H9 (cell line): ENCODE results near the gene OPA3. TPM values are rescaled to one million over a fixed set of nuclear protein-coding genes. Genes with fewer than 3 reads are reported as not detected.

Experiments
- DNase-seq: peaks from one replicate; pipeline ENCODE4 v3.0.0-alpha.2; 2017
- H2AFZ ChIP-seq: one replicate; pipeline ENCODE4 v1.6.1; 2013; ENCODE audit warnings: mild to moderate bottlenecking, low read length, control low read depth, moderate library complexity
- H2AK5ac ChIP-seq: 2 replicates; pipeline ENCODE4 v1.6.1; 2013; ENCODE audit warnings: low read length, control low read depth, mixed read lengths; ENCODE audit not compliant: insufficient read length
- H2BK120ac ChIP-seq: one replicate; pipeline ENCODE4 v1.6.1; 2013; ENCODE audit warnings: low read depth, mild to moderate bottlenecking, low read length, control low read depth, inconsistent platforms; ENCODE audit not compliant: poor library complexity, severe bottlenecking
- H2BK12ac ChIP-seq: 2 replicates; pipeline ENCODE4 v1.6.1; 2013; ENCODE audit warnings: low read length, control low read depth, mixed read lengths, low read depth; ENCODE audit not compliant: insufficient read length
- H2BK15ac ChIP-seq: 2 replicates; pipeline ENCODE4 v1.6.1; 2013; ENCODE audit warnings: low read depth, low read length, control low read depth
- H2BK20ac ChIP-seq: one replicate; pipeline ENCODE4 v1.6.1; 2013; ENCODE audit warnings: low read depth, mild to moderate bottlenecking, low read length, control low read depth, inconsistent platforms; ENCODE audit not compliant: poor library complexity, severe bottlenecking
- H2BK5ac ChIP-seq: 2 replicates; pipeline ENCODE4 v1.6.1; 2013; ENCODE audit warnings: low read length, control low read depth, mixed read lengths; ENCODE audit not compliant: insufficient read length
- H3K14ac ChIP-seq: 2 replicates; pipeline ENCODE4 v1.6.1; 2013; ENCODE audit warnings: low read length, control low read depth; ENCODE audit not compliant: insufficient read depth
- H3K18ac ChIP-seq: 2 replicates; pipeline ENCODE4 v1.6.1; 2013; ENCODE audit warnings: low read depth, mild to moderate bottlenecking, mixed read lengths, low read length, control low read depth; ENCODE audit not compliant: insufficient read length
- H3K23ac ChIP-seq: 2 replicates; pipeline ENCODE4 v1.6.1; 2013; ENCODE audit warnings: low read length, control low read depth, mixed read lengths, low read depth; ENCODE audit not compliant: insufficient read length
- H3K23me2 ChIP-seq: 2 replicates; pipeline ENCODE4 v1.6.1; 2013; ENCODE audit warnings: low read depth, mild to moderate bottlenecking, mixed read lengths, low read length, control low read depth; ENCODE audit not compliant: insufficient read length, poor library complexity, severe bottlenecking
- H3K27ac ChIP-seq: 2 replicates; pipeline ENCODE4 v1.5.1; 2013; ENCODE audit warnings: low read length, control low read depth, mixed read lengths, low read depth; ENCODE audit not compliant: insufficient read length
- H3K27me3 ChIP-seq: 2 replicates; pipeline ENCODE4 v1.6.1; 2013; ENCODE audit warnings: low read length, control low read depth, inconsistent platforms; ENCODE audit not compliant: insufficient read depth
- H3K4ac ChIP-seq: 2 replicates; pipeline ENCODE4 v1.6.1; 2013; ENCODE audit warnings: low read depth, mild to moderate bottlenecking, control low read depth, inconsistent platforms, low read length, moderate library complexity
- H3K4me1 ChIP-seq: 2 replicates; pipeline ENCODE4 v1.6.1; 2013; ENCODE audit warnings: low read length, control low read depth, inconsistent platforms; ENCODE audit not compliant: insufficient read depth
- H3K4me2 ChIP-seq: 2 replicates; pipeline ENCODE4 v1.6.1; 2013; ENCODE audit warnings: low read length, control low read depth, mixed read lengths; ENCODE audit not compliant: insufficient read length, insufficient read depth
- H3K56ac ChIP-seq: 2 replicates; pipeline ENCODE4 v1.6.1; 2013; ENCODE audit warnings: low read depth, mild to moderate bottlenecking, mixed read lengths, low read length, control low read depth; ENCODE audit not compliant: insufficient read length
- H3K79me1 ChIP-seq: 2 replicates; pipeline ENCODE4 v1.6.1; 2013; ENCODE audit warnings: low read depth, mild to moderate bottlenecking, moderate library complexity, low read length, control low read depth, inconsistent platforms; ENCODE audit not compliant: insufficient read depth, poor library complexity, severe bottlenecking
- H3K79me2 ChIP-seq: 2 replicates; pipeline ENCODE4 v1.6.1; 2013; ENCODE audit warnings: low read length, control low read depth, inconsistent platforms; ENCODE audit not compliant: insufficient read depth
- H3K9ac ChIP-seq: 2 replicates; pipeline ENCODE4 v1.6.1; 2013; ENCODE audit warnings: low read length, control low read depth, mixed read lengths; ENCODE audit not compliant: insufficient read length; ENCODE audit errors: extremely low read depth
- H3K9me3 ChIP-seq: one replicate; pipeline ENCODE4 v1.6.1; 2013; ENCODE audit warnings: low read depth, low read length, inconsistent platforms; ENCODE audit not compliant: control insufficient read depth
- H3T11ph ChIP-seq: one replicate; pipeline ENCODE4 v1.6.1; 2013; ENCODE audit warnings: mild to moderate bottlenecking, low read length, control low read depth, inconsistent platforms
- H4K20me1 ChIP-seq: one replicate; pipeline ENCODE4 v1.6.1; 2013; ENCODE audit not compliant: control insufficient read depth, insufficient read length, insufficient read depth
- H4K5ac ChIP-seq: 2 replicates; pipeline ENCODE4 v1.6.1; 2013; ENCODE audit warnings: low read depth, mild to moderate bottlenecking, mixed read lengths, low read length, control low read depth; ENCODE audit not compliant: insufficient read length
- H4K8ac ChIP-seq: replicated peaks from 2 replicates; pipeline ENCODE4 v1.6.1; 2013; ENCODE audit warnings: low read length, control low read depth, mixed read lengths, low read depth; ENCODE audit not compliant: insufficient read length
- H4K91ac ChIP-seq: 2 replicates; pipeline ENCODE4 v1.6.1; 2013; ENCODE audit warnings: low read depth, mild to moderate bottlenecking, moderate library complexity, mixed read lengths, low read length, control low read depth; ENCODE audit not compliant: insufficient read length
- H3K27ac Mint-ChIP-seq, 3 experiments: 2 replicates in 2 of 3; 3 replicates in 1 of 3; pipeline ENCODE4 v1.8.0; 2020 to 2021; ENCODE audit warnings: mixed read lengths in 3 of 3, mild to moderate bottlenecking in 1 of 3, moderate library complexity in 1 of 3
- H3K27me3 Mint-ChIP-seq: 2 replicates; pipeline ENCODE4 v1.8.0; 2021; ENCODE audit warnings: low read depth, mild to moderate bottlenecking, moderate library complexity, mixed read lengths
- H3K36me3 Mint-ChIP-seq, 3 experiments: 2 replicates in 2 of 3; 3 replicates in 1 of 3; pipeline ENCODE4 v1.8.0; 2020 to 2021; ENCODE audit warnings: low read depth in 3 of 3, mixed read lengths in 3 of 3; ENCODE audit not compliant: insufficient read depth in 1 of 3
- H3K4me1 Mint-ChIP-seq, 2 experiments: 2 replicates each; pipeline ENCODE4 v1.8.0; 2020; ENCODE audit warnings: mixed read lengths in 2 of 2
- H3K4me3 Mint-ChIP-seq, 2 experiments: 2 replicates in 1 of 2; 3 replicates in 1 of 2; pipeline ENCODE4 v1.8.0; 2020 to 2021; ENCODE audit warnings: mild to moderate bottlenecking in 2 of 2, mixed read lengths in 2 of 2, moderate library complexity in 1 of 2
- H3K9me3 Mint-ChIP-seq, 2 experiments: 2 replicates in 1 of 2; 3 replicates in 1 of 2; pipeline ENCODE4 v1.8.0; 2020; ENCODE audit warnings: mild to moderate bottlenecking in 2 of 2, mixed read lengths in 2 of 2, moderate library complexity in 1 of 2
- CTCF ChIP-seq: fragments of 200-600 bp; sonication (generic); conservative IDR thresholded peaks from 3 replicates; pipeline ENCODE4 v1.8.0; 2021; ENCODE audit warnings: antibody characterized with exemption, mild to moderate bottlenecking
- WGBS: extraction: QIAGEN DNeasy Blood & Tissue Kit; methylation state at CpG from one replicate; pipeline ENCODE4 v1.1.7; 2013; ENCODE audit warnings: missing lambda C conversion rate, low lambda C conversion rate, mixed read lengths; ENCODE audit not compliant: insufficient read length; ENCODE audit errors: extremely low coverage; 5-methylcytosine and 5-hydroxymethylcytosine counted together
- total RNA-seq: library from RNA; stranded (reverse); gene quantifications from 2 replicates; pipeline ENCODE4 v1.2.1, GENCODE V29; 2021

The OPA3 gene
- total RNA-seq, 1 experiment from 2014 or later = 13.0 TPM

DNA sequence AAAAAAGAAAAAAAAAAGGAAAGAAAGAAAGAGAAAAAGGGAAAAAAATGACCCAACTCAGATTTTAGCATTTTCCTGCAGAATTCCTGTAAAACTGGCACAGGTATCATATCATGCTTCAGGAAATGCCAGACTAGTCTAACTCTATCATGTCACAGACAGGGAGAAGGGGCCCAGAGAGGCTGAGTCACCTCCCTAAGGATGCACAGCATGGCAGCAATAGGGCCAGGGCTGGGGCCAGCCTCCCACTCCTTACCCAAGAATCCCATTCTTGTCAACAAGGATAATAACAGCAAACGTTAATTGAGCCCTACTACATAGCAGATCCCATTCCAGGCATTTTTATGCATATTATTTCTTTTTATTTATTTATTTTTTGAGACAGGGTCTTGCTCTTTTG, 8.9 kb upstream of the OPA3 start:
- no peak overlapping the region for H3K27ac ChIP-seq
- no peak overlapping the region for H2BK15ac ChIP-seq
- TF ChIP-seq CTCF = no peak
- H3T11ph ChIP-seq = no peak overlapping the region
- no peak overlapping the region for H3K4me2 ChIP-seq
- H3K79me2 ChIP-seq = no peaks in the 10 kb centered on the region
- H3K18ac ChIP-seq = no peak overlapping the region
- H3K23me2 ChIP-seq = no peaks in the 10 kb centered on the region
- H2BK20ac ChIP-seq = no peak overlapping the region
- H3K9ac ChIP-seq = no peak overlapping the region
- H3K14ac ChIP-seq = no peak overlapping the region
- no peak overlapping the region for H2BK5ac ChIP-seq
- H4K5ac ChIP-seq = no peak overlapping the region
- no peaks in the 10 kb centered on the region for H4K20me1 ChIP-seq
- Mint-ChIP-seq H3K4me1 (peaks cover 20 to 34% of the 10 kb centered on the region in 2 experiments), H3K36me3 (no peaks in the 10 kb centered on the region), H3K9me3 (peaks cover 0 to 6% of the 10 kb centered on the region in 2 experiments; a peak in 2 of 5 replicates), H3K27ac (no peak overlapping the region), H3K4me3 (no peak overlapping the region), H3K27me3 (peaks cover 69% of the 10 kb centered on the region)
- no peak overlapping the region for H3K23ac ChIP-seq
- H3K79me1 ChIP-seq = no peaks in the 10 kb centered on the region
- H3K4me1 ChIP-seq = no peaks in the 10 kb centered on the region
- H3K9me3 ChIP-seq = no peaks in the 10 kb centered on the region
- no peak overlapping the region for H4K8ac ChIP-seq
- no peak overlapping the region for H2AK5ac ChIP-seq
- no peak overlapping the region for H2BK120ac ChIP-seq
- no peak overlapping the region for H4K91ac ChIP-seq
- no peak overlapping the region for H2BK12ac ChIP-seq
- no peak overlapping the region for H2AFZ ChIP-seq
- no CpG with 5 or more reads among the region's 1 CpG for WGBS
- no peak overlapping the region for H3K56ac ChIP-seq
- no peak overlapping the region for H3K4ac ChIP-seq
- no peak for DNase-seq
- H3K27me3 ChIP-seq = peaks cover 9% of the 10 kb centered on the region; the same call in 1 of the 2 replicates
